Trophoblast cell (in vitro differentiated cells and primary cell): ENCODE measurements around the gene TMED5.

ENCODE experiments used
- DNase-seq, 2 donors: peaks; one replicate each; pipeline ENCODE4 v3.0.0-alpha.2; 2016
- H2AFZ ChIP-seq: 2 replicates; pipeline ENCODE4 v1.6.1; 2013; ENCODE audit warnings: low read length, moderate library complexity, mild to moderate bottlenecking; ENCODE audit not compliant: insufficient read depth, poor library complexity
- H2AK5ac ChIP-seq: 2 replicates; pipeline ENCODE4 v1.6.1; 2013; ENCODE audit warnings: mild to moderate bottlenecking, low read length
- H2BK120ac ChIP-seq: 2 replicates; pipeline ENCODE4 v1.6.1; 2013; ENCODE audit warnings: low read length, mild to moderate bottlenecking, moderate library complexity; ENCODE audit not compliant: insufficient read depth, poor library complexity
- H2BK12ac ChIP-seq: 2 replicates; pipeline ENCODE4 v1.6.1; 2013; ENCODE audit warnings: mild to moderate bottlenecking, low read length, moderate library complexity
- H2BK5ac ChIP-seq: 2 replicates; pipeline ENCODE4 v1.6.1; 2013; ENCODE audit warnings: low read length, low read depth, moderate library complexity, mild to moderate bottlenecking; ENCODE audit not compliant: poor library complexity
- H3K14ac ChIP-seq: 2 replicates; pipeline ENCODE4 v1.6.1; 2013; ENCODE audit warnings: mild to moderate bottlenecking, low read length
- H3K18ac ChIP-seq: 2 replicates; pipeline ENCODE4 v1.6.1; 2013; ENCODE audit warnings: mild to moderate bottlenecking, low read length
- H3K23ac ChIP-seq: 2 replicates; pipeline ENCODE4 v1.6.1; 2013; ENCODE audit warnings: low read length
- H3K27ac ChIP-seq: 2 replicates; pipeline ENCODE4 v1.5.1; 2013; ENCODE audit warnings: low read depth, mild to moderate bottlenecking, inconsistent platforms, low read length, moderate library complexity
- H3K27me3 ChIP-seq: 2 replicates; pipeline ENCODE4 v1.6.1; 2013; ENCODE audit warnings: inconsistent platforms, mild to moderate bottlenecking, low read length, moderate library complexity; ENCODE audit not compliant: insufficient read depth
- H3K36me3 ChIP-seq, 2 experiments: 1 replicate in 1 of 2; 2 replicates in 1 of 2; pipeline ENCODE4 v1.6.1; 2013; ENCODE audit warnings: low read length in 2 of 2, mild to moderate bottlenecking in 2 of 2, moderate library complexity in 1 of 2; ENCODE audit not compliant: insufficient read depth in 2 of 2, control insufficient read depth in 1 of 2
- H3K4ac ChIP-seq: 2 replicates; pipeline ENCODE4 v1.6.1; 2013; ENCODE audit warnings: low read depth, mild to moderate bottlenecking, low read length, moderate library complexity
- H3K4me1 ChIP-seq, 2 experiments: 1 replicate in 1 of 2; 2 replicates in 1 of 2; pipeline ENCODE4 v1.6.1; 2013; ENCODE audit warnings: low read length in 2 of 2, mild to moderate bottlenecking in 2 of 2, moderate library complexity in 1 of 2; ENCODE audit not compliant: insufficient read depth in 2 of 2, control insufficient read depth in 1 of 2
- H3K4me2 ChIP-seq: 2 replicates; pipeline ENCODE4 v1.6.1; 2013; ENCODE audit warnings: inconsistent platforms, mild to moderate bottlenecking, low read length, moderate library complexity
- H3K4me3 ChIP-seq: 2 replicates; pipeline ENCODE4 v1.5.1; 2013; ENCODE audit warnings: mild to moderate bottlenecking, low read depth, low read length, inconsistent platforms
- H3K79me1 ChIP-seq: one replicate; pipeline ENCODE4 v1.6.1; 2013; ENCODE audit warnings: low read length
- H3K79me2 ChIP-seq: 2 replicates; pipeline ENCODE4 v1.6.1; 2013; ENCODE audit warnings: low read length, mild to moderate bottlenecking; ENCODE audit not compliant: control insufficient read depth, insufficient read depth, poor library complexity
- H3K9ac ChIP-seq: 2 replicates; pipeline ENCODE4 v1.6.1; 2013; ENCODE audit warnings: mild to moderate bottlenecking, low read length
- H3K9me3 ChIP-seq: 2 replicates; pipeline ENCODE4 v1.6.1; 2013; ENCODE audit warnings: low read depth, mild to moderate bottlenecking, control low read depth, inconsistent platforms, low read length; ENCODE audit not compliant: insufficient read depth
- H4K12ac ChIP-seq: 2 replicates; pipeline ENCODE4 v1.6.1; 2013; ENCODE audit warnings: low read depth, mild to moderate bottlenecking, low read length, moderate library complexity
- H4K8ac ChIP-seq: 2 replicates; pipeline ENCODE4 v1.6.1; 2013; ENCODE audit warnings: low read depth, mild to moderate bottlenecking, low read length, moderate library complexity
- H4K91ac ChIP-seq: one replicate; pipeline ENCODE4 v1.6.1; 2013; ENCODE audit warnings: low read depth, mild to moderate bottlenecking, low read length, moderate library complexity
- WGBS: extraction: QIAGEN DNeasy Blood & Tissue Kit; methylation state at CpG from one replicate; pipeline ENCODE4 v1.1.7; 2013; ENCODE audit warnings: missing lambda C conversion rate; ENCODE audit not compliant: insufficient read length, insufficient coverage; ENCODE audit errors: extremely low coverage; 5-methylcytosine and 5-hydroxymethylcytosine counted together

TMED5 gene

GRCh38 chr1:93150729-93151128 lies 29.5 kb downstream of the TMED5 start:
- Histone ChIP-seq H3K14ac (no peak overlapping the region), H4K12ac (no peak overlapping the region), H2BK5ac (no peak overlapping the region), H2AK5ac (no peak overlapping the region), H3K27me3 (no peaks in the 10 kb centered on the region), H3K4ac (no peak overlapping the region), H3K4me1 (no peaks in the 10 kb centered on the region), H3K27ac (no peak overlapping the region), H2BK12ac (no peak overlapping the region), H3K9me3 (peaks cover 2% of the 10 kb centered on the region), H3K9ac (no peak overlapping the region), H4K91ac (no peak overlapping the region), H4K8ac (no peak overlapping the region), H2AFZ (no peak overlapping the region), H3K79me1 (no peaks in the 10 kb centered on the region), H3K79me2 (no peaks in the 10 kb centered on the region), H3K4me3 (no peak overlapping the region), H3K18ac (no peak overlapping the region), H2BK120ac (no peak overlapping the region), H3K23ac (no peak overlapping the region), H3K36me3 (peaks cover 4 to 12% of the 10 kb centered on the region in 2 experiments), H3K4me2 (no peak overlapping the region)
- no CpG with 5 or more reads among the region's 1 CpG for WGBS
- no peak for DNase-seq

GRCh38 chr1:93148001-93148400 lies 32.2 kb downstream of the TMED5 start:
- Histone ChIP-seq H3K9me3 (no peaks in the 10 kb centered on the region), H3K4ac (no peak overlapping the region), H3K9ac (no peak overlapping the region), H3K4me3 (no peak overlapping the region), H3K36me3 (peaks cover 2 to 9% of the 10 kb centered on the region in 2 experiments), H3K4me2 (no peak overlapping the region), H3K79me1 (no peaks in the 10 kb centered on the region), H4K8ac (no peak overlapping the region), H2AK5ac (no peak overlapping the region), H4K91ac (no peak overlapping the region), H2BK5ac (no peak overlapping the region), H3K27ac (no peak overlapping the region), H3K4me1 (no peaks in the 10 kb centered on the region), H3K27me3 (no peaks in the 10 kb centered on the region), H2BK120ac (no peak overlapping the region), H3K18ac (no peak overlapping the region), H3K14ac (no peak overlapping the region), H3K23ac (no peak overlapping the region), H3K79me2 (no peaks in the 10 kb centered on the region), H2BK12ac (no peak overlapping the region), H4K12ac (no peak overlapping the region), H2AFZ (no peak overlapping the region)
- DNase-seq: no peak
- no CpG with 5 or more reads among the region's 7 CpGs for WGBS

- Histone ChIP-seq H4K8ac (no peak overlapping the region), H3K14ac (no peak overlapping the region), H3K9me3 (no peaks in the 10 kb centered on the region), H2BK12ac (no peak overlapping the region), H4K91ac (no peak overlapping the region), H3K18ac (no peak overlapping the region), H2BK5ac (no peak overlapping the region), H2BK120ac (no peak overlapping the region), H3K4ac (no peak overlapping the region), H3K79me1 (no peaks in the 10 kb centered on the region), H3K27ac (no peak overlapping the region), H3K4me2 (no peak overlapping the region), H2AFZ (no peak overlapping the region), H4K12ac (no peak overlapping the region), H3K23ac (no peak overlapping the region), H3K4me1 (no peaks in the 10 kb centered on the region), H2AK5ac (no peak overlapping the region), H3K9ac (no peak overlapping the region), H3K79me2 (no peaks in the 10 kb centered on the region), H3K4me3 (no peak overlapping the region), H3K27me3 (no peaks in the 10 kb centered on the region), H3K36me3 (peaks cover 3 to 7% of the 10 kb centered on the region in 2 experiments)
- DNase-seq: no peak
- no CpG with 5 or more reads among the region's 4 CpGs for WGBS
Observed at GRCh38 chr1:93143769-93144168, 36.4 kb downstream of the TMED5 start.

- Histone ChIP-seq H3K9me3 (no peaks in the 10 kb centered on the region), H3K79me2 (no peaks in the 10 kb centered on the region), H2BK5ac (no peak overlapping the region), H3K14ac (no peak overlapping the region), H3K4me1 (no peaks in the 10 kb centered on the region), H3K4ac (no peak overlapping the region), H3K9ac (no peak overlapping the region), H3K18ac (no peak overlapping the region), H3K4me2 (no peak overlapping the region), H3K27ac (no peak overlapping the region), H3K23ac (no peak overlapping the region), H2BK120ac (no peak overlapping the region), H4K12ac (no peak overlapping the region), H2BK12ac (no peak overlapping the region), H3K36me3 (peaks cover 3 to 5% of the 10 kb centered on the region in 2 experiments), H2AFZ (no peak overlapping the region), H3K79me1 (no peaks in the 10 kb centered on the region), H3K4me3 (no peak overlapping the region), H4K91ac (no peak overlapping the region), H2AK5ac (no peak overlapping the region), H3K27me3 (no peaks in the 10 kb centered on the region), H4K8ac (no peak overlapping the region)
- WGBS: no CpG with 5 or more reads among the region's 1 CpG
- no peak for DNase-seq
Observed at GRCh38 chr1:93143136-93143535, 37.1 kb downstream of the TMED5 start.
